K562 (cell line): Measurements from ENCODE around the gene RAB3GAP1. TPM values are rescaled to one million over a fixed set of nuclear protein-coding genes. Genes with fewer than 3 reads are reported as not detected.

Experiments used
- KDM1A ChIP-seq, 2 experiments: fragments of 450-650 bp; IDR thresholded peaks; 2 replicates each; pipeline ENCODE4 v1.6.1; 2016; ENCODE audit warnings: mild to moderate bottlenecking in 2 of 2
- NFRKB ChIP-seq: fragments of 450-650 bp; IDR thresholded peaks from 2 replicates; pipeline ENCODE4 v1.6.1; 2016; ENCODE audit warnings: low read depth
- PYGO2 ChIP-seq: fragments of 450-650 bp; IDR thresholded peaks from 2 replicates; pipeline ENCODE4 v1.6.1; 2016; ENCODE audit warnings: mild to moderate bottlenecking, missing genetic modification characterization, moderate library complexity, missing compliant biosample characterization
- TCFL5 ChIP-seq: fragments of 250-450 bp; sonication (Bioruptor Pico); conservative IDR thresholded peaks from 2 replicates; pipeline ENCODE4 v1.6.1; 2021; ENCODE audit warnings: mild to moderate bottlenecking, moderate library complexity, matching md5 sums
- U2AF2 ChIP-seq: fragments of 200-400 bp; formaldehyde crosslinking; optimal IDR thresholded peaks from 2 replicates; pipeline ENCODE3; 2017; ENCODE audit warnings: low read depth, mild to moderate bottlenecking, low read length
- polyA plus RNA-seq, 8 experiments: library from polyadenylated mRNA; depleted of rRNA in 4 of 8; stranded (reverse) in 5 of 8; unstranded in 3 of 8; fragments of >200 nt; fragmentation: Nextera tagmentation in 2 of 8; fragmentation: Illumina TruSeq in 1 of 8; extraction: Ambion mirVana in 2 of 8; extraction: Trizol in 1 of 8; gene quantifications; 2 replicates each; pipeline versions ENCODE4 v1.2.1 to v1.2.3, GENCODE V29; 2011 to 2014; ENCODE audit warnings: inconsistent platforms in 1 of 8, missing spikeins in 1 of 8
- total RNA-seq, 7 experiments: library from RNA; depleted of rRNA in 6 of 7; stranded (reverse); fragments of >200 nt in 6 of 7; fragmentation: Illumina TruSeq in 2 of 7; extraction: Trizol in 2 of 7; gene quantifications; 2 replicates each; pipeline versions ENCODE4 v1.2.1 to v1.2.3, GENCODE V29; 2011 to 2021; ENCODE audit warnings: low replicate concordance in 1 of 7
- TF ChIP-seq, protein P1 (sequence below): fragments of 450-650 bp; IDR thresholded peaks from 2 replicates; pipeline ENCODE4 v1.6.1; 2016; ENCODE audit warnings: low read depth
- TF ChIP-seq, protein P2 (sequence below): fragments of 450-650 bp; formaldehyde crosslinking; IDR thresholded peaks from 2 replicates; pipeline ENCODE4 v1.4.0; 2022; ENCODE audit warnings: mild to moderate bottlenecking, moderate library complexity
- TF ChIP-seq, protein P3 (sequence below): fragments of 450-650 bp; IDR thresholded peaks from one replicate; pipeline ENCODE4 v1.6.1; 2018; ENCODE audit warnings: mild to moderate bottlenecking, moderate library complexity; ENCODE audit not compliant: partially characterized antibody
- TF ChIP-seq, protein P4 (sequence below): fragments of 450-650 bp; IDR thresholded peaks from 2 replicates; pipeline ENCODE4 v1.6.1; 2017; ENCODE audit warnings: antibody characterized with exemption, mild to moderate bottlenecking

RAB3GAP1 gene
- total and polyA plus RNA-seq, 9 of the 15 experiments (the other 6 are each of a cell fraction or from before 2014, with no cell fraction given): 15.5 to 48.6 (median 33.0) TPM

DNA sequence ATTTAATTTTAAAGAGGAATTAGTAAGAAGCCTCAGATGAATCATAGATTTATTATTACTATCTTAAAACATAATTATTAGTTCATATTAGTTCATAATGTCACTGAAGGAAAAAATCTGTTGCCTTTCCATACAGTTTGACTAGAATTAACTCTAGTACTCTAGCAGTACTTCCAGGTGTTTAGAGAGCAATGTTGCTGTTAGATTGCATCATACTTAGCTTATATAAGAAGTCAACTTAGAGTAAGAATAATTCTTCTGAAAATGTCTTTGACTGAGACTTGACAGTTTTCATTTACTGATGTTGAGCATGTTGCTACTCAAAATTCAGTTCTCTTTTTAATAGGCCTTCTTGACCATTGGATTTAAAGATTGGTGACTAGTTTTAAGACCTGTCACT lies 4.7 kb downstream of the RAB3GAP1 start (continued):
- TF ChIP-seq, protein P1, sequence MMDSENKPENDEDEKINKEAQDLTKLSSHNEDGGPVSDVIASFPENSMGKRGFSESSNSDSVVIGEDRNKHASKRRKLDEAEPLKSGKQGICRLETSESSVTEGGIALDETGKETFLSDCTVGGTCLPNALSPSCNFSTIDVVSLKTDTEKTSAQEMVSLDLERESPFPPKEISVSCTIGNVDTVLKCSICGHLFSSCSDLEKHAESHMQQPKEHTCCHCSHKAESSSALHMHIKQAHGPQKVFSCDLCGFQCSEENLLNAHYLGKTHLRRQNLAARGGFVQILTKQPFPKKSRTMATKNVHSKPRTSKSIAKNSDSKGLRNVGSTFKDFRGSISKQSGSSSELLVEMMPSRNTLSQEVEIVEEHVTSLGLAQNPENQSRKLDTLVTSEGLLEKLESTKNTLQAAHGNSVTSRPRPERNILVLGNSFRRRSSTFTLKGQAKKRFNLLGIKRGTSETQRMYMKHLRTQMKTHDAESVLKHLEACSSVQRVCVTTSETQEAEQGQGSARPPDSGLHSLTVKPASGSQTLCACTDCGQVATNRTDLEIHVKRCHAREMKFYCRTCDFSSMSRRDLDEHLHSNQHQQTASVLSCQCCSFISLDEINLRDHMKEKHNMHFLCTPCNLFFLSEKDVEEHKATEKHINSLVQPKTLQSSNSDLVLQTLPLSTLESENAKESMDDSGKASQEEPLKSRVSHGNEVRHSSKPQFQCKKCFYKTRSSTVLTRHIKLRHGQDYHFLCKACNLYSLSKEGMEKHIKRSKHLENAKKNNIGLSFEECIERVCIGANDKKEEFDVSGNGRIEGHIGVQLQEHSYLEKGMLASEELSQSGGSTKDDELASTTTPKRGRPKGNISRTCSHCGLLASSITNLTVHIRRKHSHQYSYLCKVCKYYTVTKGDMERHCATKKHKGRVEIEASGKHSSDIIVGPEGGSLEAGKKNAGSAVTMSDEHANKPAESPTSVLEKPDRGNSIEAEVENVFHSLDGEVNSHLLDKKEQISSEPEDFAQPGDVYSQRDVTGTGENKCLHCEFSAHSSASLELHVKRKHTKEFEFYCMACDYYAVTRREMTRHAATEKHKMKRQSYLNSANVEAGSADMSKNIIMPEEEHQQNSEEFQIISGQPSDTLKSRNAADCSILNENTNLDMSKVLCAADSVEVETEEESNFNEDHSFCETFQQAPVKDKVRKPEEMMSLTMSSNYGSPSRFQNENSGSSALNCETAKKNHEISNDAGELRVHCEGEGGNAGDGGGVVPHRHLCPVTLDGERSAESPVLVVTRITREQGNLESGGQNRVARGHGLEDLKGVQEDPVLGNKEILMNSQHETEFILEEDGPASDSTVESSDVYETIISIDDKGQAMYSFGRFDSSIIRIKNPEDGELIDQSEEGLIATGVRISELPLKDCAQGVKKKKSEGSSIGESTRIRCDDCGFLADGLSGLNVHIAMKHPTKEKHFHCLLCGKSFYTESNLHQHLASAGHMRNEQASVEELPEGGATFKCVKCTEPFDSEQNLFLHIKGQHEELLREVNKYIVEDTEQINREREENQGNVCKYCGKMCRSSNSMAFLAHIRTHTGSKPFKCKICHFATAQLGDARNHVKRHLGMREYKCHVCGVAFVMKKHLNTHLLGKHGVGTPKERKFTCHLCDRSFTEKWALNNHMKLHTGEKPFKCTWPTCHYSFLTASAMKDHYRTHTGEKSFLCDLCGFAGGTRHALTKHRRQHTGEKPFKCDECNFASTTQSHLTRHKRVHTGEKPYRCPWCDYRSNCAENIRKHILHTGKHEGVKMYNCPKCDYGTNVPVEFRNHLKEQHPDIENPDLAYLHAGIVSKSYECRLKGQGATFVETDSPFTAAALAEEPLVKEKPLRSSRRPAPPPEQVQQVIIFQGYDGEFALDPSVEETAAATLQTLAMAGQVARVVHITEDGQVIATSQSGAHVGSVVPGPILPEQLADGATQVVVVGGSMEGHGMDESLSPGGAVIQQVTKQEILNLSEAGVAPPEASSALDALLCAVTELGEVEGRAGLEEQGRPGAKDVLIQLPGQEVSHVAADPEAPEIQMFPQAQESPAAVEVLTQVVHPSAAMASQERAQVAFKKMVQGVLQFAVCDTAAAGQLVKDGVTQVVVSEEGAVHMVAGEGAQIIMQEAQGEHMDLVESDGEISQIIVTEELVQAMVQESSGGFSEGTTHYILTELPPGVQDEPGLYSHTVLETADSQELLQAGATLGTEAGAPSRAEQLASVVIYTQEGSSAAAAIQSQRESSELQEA: no peak
- TF ChIP-seq KDM1A (IDR thresholded peaks at IDR 0.05): no peak
- no peak for TF ChIP-seq U2AF2
- TF ChIP-seq NFRKB: peak; percentile 21; the same call in 1 of the 2 replicates
- TF ChIP-seq, protein P2, sequence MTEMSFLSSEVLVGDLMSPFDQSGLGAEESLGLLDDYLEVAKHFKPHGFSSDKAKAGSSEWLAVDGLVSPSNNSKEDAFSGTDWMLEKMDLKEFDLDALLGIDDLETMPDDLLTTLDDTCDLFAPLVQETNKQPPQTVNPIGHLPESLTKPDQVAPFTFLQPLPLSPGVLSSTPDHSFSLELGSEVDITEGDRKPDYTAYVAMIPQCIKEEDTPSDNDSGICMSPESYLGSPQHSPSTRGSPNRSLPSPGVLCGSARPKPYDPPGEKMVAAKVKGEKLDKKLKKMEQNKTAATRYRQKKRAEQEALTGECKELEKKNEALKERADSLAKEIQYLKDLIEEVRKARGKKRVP (CRISPR knock-in tag): peak; percentile 94
- TF ChIP-seq, protein P3, sequence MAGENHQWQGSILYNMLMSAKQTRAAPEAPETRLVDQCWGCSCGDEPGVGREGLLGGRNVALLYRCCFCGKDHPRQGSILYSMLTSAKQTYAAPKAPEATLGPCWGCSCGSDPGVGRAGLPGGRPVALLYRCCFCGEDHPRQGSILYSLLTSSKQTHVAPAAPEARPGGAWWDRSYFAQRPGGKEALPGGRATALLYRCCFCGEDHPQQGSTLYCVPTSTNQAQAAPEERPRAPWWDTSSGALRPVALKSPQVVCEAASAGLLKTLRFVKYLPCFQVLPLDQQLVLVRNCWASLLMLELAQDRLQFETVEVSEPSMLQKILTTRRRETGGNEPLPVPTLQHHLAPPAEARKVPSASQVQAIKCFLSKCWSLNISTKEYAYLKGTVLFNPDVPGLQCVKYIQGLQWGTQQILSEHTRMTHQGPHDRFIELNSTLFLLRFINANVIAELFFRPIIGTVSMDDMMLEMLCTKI: no peak
- no peak for TF ChIP-seq PYGO2
- TF ChIP-seq, protein P4, sequence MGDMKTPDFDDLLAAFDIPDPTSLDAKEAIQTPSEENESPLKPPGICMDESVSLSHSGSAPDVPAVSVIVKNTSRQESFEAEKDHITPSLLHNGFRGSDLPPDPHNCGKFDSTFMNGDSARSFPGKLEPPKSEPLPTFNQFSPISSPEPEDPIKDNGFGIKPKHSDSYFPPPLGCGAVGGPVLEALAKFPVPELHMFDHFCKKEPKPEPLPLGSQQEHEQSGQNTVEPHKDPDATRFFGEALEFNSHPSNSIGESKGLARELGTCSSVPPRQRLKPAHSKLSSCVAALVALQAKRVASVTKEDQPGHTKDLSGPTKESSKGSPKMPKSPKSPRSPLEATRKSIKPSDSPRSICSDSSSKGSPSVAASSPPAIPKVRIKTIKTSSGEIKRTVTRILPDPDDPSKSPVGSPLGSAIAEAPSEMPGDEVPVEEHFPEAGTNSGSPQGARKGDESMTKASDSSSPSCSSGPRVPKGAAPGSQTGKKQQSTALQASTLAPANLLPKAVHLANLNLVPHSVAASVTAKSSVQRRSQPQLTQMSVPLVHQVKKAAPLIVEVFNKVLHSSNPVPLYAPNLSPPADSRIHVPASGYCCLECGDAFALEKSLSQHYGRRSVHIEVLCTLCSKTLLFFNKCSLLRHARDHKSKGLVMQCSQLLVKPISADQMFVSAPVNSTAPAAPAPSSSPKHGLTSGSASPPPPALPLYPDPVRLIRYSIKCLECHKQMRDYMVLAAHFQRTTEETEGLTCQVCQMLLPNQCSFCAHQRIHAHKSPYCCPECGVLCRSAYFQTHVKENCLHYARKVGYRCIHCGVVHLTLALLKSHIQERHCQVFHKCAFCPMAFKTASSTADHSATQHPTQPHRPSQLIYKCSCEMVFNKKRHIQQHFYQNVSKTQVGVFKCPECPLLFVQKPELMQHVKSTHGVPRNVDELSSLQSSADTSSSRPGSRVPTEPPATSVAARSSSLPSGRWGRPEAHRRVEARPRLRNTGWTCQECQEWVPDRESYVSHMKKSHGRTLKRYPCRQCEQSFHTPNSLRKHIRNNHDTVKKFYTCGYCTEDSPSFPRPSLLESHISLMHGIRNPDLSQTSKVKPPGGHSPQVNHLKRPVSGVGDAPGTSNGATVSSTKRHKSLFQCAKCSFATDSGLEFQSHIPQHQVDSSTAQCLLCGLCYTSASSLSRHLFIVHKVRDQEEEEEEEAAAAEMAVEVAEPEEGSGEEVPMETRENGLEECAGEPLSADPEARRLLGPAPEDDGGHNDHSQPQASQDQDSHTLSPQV: 0 out of 2 replicates have a peak, but pooled peaks have one; percentile 53
- no peak for TF ChIP-seq TCFL5 (CRISPR knock-in tag)
